Measurements from ENCODE around the gene NAMPT.
A peak's percentile ranks its signal among the peaks of the same experiment; 100 is the strongest.

DNA sequence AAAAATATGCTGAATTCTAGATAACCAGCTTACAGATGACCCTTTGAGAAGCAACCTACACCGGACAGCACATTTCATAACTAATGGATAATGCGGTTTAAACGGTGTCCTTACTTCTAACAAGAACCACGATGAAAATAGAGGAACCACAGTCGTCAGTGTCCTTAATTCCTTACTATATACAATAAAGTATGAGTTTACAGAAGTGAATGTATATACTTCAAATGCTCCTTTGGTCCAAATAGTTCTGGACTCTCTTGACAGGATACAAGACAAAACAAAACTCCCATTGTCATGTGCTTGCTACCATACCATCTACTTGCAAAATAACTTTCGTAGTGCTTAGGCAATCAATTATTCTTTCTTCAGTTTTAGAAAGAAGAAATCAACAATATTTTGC lies 2.4 kb downstream of the NAMPT start:
- TF ChIP-seq, protein P1, sequence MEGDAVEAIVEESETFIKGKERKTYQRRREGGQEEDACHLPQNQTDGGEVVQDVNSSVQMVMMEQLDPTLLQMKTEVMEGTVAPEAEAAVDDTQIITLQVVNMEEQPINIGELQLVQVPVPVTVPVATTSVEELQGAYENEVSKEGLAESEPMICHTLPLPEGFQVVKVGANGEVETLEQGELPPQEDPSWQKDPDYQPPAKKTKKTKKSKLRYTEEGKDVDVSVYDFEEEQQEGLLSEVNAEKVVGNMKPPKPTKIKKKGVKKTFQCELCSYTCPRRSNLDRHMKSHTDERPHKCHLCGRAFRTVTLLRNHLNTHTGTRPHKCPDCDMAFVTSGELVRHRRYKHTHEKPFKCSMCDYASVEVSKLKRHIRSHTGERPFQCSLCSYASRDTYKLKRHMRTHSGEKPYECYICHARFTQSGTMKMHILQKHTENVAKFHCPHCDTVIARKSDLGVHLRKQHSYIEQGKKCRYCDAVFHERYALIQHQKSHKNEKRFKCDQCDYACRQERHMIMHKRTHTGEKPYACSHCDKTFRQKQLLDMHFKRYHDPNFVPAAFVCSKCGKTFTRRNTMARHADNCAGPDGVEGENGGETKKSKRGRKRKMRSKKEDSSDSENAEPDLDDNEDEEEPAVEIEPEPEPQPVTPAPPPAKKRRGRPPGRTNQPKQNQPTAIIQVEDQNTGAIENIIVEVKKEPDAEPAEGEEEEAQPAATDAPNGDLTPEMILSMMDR (IDR thresholded peaks at IDR 0.05) = no peak
- peak in 1 of 2 donors; percentile 18 for TF ChIP-seq POLR2A (IDR thresholded peaks at IDR 0.05)
- TF ChIP-seq POLR2AphosphoS5 (IDR thresholded peaks at IDR 0.05) = no peak

Measured in suprapubic skin (tissue), 4 donors.